CD4-positive, alpha-beta T cell (primary cell): Measurements from ENCODE around the gene FRA10AC1. TPM values are rescaled to one million over a fixed set of nuclear protein-coding genes. Genes with fewer than 3 reads are reported as not detected.

Source experiments
- ATAC-seq: fragments of 200-7000 bp; cut with Tn5 transposase; one replicate; pipeline ENCODE4 v1.10.0; 2022; ENCODE audit warnings: mild to moderate bottlenecking; ENCODE audit not compliant: poor library complexity
- CTCF ChIA-PET: fragments of 350-600 bp; sonication (Branson Sonifier 250); formaldehyde crosslinking; loops from one replicate; lab custom pipeline; 2021; ENCODE audit warnings: antibody characterized with exemption, inconsistent platforms; lab: Charles Lee
- POLR2A ChIA-PET: fragments of 350-600 bp; sonication (Branson Sonifier 250); formaldehyde crosslinking; loops from one replicate; lab custom pipeline; 2021; ENCODE audit warnings: antibody characterized with exemption, inconsistent platforms; lab: Charles Lee
- DNase-seq, 14 experiments: peaks; one replicate each; pipeline ENCODE4 v3.0.0-alpha.2; 2013 to 2020; ENCODE audit warnings: mixed read lengths in 2 of 14
- H3K27ac ChIP-seq, 2 donors: one replicate each; pipeline versions ENCODE4 v1.5.1 to v1.7.0; 2013; ENCODE audit warnings: low read length in 2 of 2, low read depth in 1 of 2, mild to moderate bottlenecking in 1 of 2
- H3K27me3 ChIP-seq, 2 experiments: 1 replicate in 1 of 2; 2 replicates in 1 of 2; pipeline versions ENCODE4 v1.6.1 to v1.7.0; 2013; ENCODE audit warnings: low read length in 2 of 2, control low read depth in 1 of 2, mild to moderate bottlenecking in 1 of 2, moderate library complexity in 1 of 2; ENCODE audit not compliant: insufficient read depth in 2 of 2, control insufficient read depth in 1 of 2
- H3K36me3 ChIP-seq: one replicate; pipeline ENCODE4 v1.6.1; 2013; ENCODE audit warnings: low read length, control low read depth; ENCODE audit not compliant: insufficient read depth
- H3K4me1 ChIP-seq: one replicate; pipeline ENCODE4 v1.6.1; 2013; ENCODE audit warnings: low read length, control low read depth; ENCODE audit not compliant: insufficient read depth
- H3K4me3 ChIP-seq: one replicate; pipeline ENCODE4 v1.5.1; 2013; ENCODE audit warnings: mild to moderate bottlenecking, low read length, moderate library complexity
- H3K9me3 ChIP-seq, 2 experiments: 1 replicate in 1 of 2; 2 replicates in 1 of 2; pipeline versions ENCODE4 v1.6.1 to v1.7.0; 2013; ENCODE audit warnings: low read length in 2 of 2, mild to moderate bottlenecking in 2 of 2, control low read depth in 1 of 2, moderate library complexity in 1 of 2; ENCODE audit not compliant: control insufficient read depth in 1 of 2, insufficient read depth in 1 of 2
- H3K27ac Mint-ChIP-seq: one replicate; pipeline ENCODE4 v1.8.0; 2020; ENCODE audit warnings: mixed read lengths
- H3K27me3 Mint-ChIP-seq: one replicate; pipeline ENCODE4 v1.8.0; 2021; ENCODE audit warnings: mixed read lengths
- H3K36me3 Mint-ChIP-seq: one replicate; pipeline ENCODE4 v1.8.0; 2021; ENCODE audit warnings: low read depth, mixed read lengths
- H3K4me1 Mint-ChIP-seq: one replicate; pipeline ENCODE4 v1.8.0; 2021; ENCODE audit warnings: low read depth, mixed read lengths
- H3K4me3 Mint-ChIP-seq: one replicate; pipeline ENCODE4 v1.8.0; 2020; ENCODE audit warnings: mild to moderate bottlenecking, mixed read lengths
- H3K9me3 Mint-ChIP-seq: one replicate; pipeline ENCODE4 v1.8.0; 2020; ENCODE audit warnings: mixed read lengths
- CTCF ChIP-seq: fragments of 200-600 bp; IDR thresholded peaks from one replicate; pipeline ENCODE4 v1.8.0; 2022; ENCODE audit warnings: antibody characterized with exemption, mild to moderate bottlenecking
- intact Hi-C, 2 experiments: fragments of 100-400 bp; cut with DNase I in 1 of 2; cut with micrococcal nuclease in 1 of 2; formaldehyde crosslinking; loops; one replicate each; pipeline versions ENCODE4 v1.15.1 to v1.9.0; 2023 to 2025; cut with DNase I, micrococcal nuclease
- total RNA-seq, 174 experiments: library from RNA in 2 of 174; stranded (reverse) in 2 of 174; gene quantifications; one replicate each; pipeline ENCODE4 v1.2.3 and lab custom pipeline; 2021 to 2026

FRA10AC1 gene
- total RNA-seq, 2 experiments from 2014 or later: 10.0 to 10.3 TPM

- H3K27me3 Mint-ChIP-seq: peaks cover 7% of the 10 kb centered on the region
- Histone ChIP-seq H3K4me3 (no peak overlapping the region), H3K27ac (no peak overlapping the region), H3K36me3 (no peaks in the 10 kb centered on the region), H3K4me1 (no peaks in the 10 kb centered on the region), H3K9me3 (no peaks in the 10 kb centered on the region), H3K27me3 (no peaks in the 10 kb centered on the region)
- no peaks in the 10 kb centered on the region for H3K4me1 Mint-ChIP-seq
- ChIA-PET POLR2A (no interaction called here), CTCF (no interaction called here)
- DNase-seq (no peak), ATAC-seq (no peak)
- TF ChIP-seq CTCF: no peak
- no peaks in the 10 kb centered on the region for H3K9me3 Mint-ChIP-seq
- intact Hi-C loops: no loop called here
- H3K4me3 Mint-ChIP-seq: no peak overlapping the region
- H3K27ac Mint-ChIP-seq: no peak overlapping the region
- no peaks in the 10 kb centered on the region for H3K36me3 Mint-ChIP-seq
Measured at GRCh38 chr10:93620925-93621324, 81.5 kb downstream of the FRA10AC1 start.

Other genes starting within 250 kb of the FRA10AC1 start
- under 1 TPM; 0.14 to 0.27 TPM for gene MYOF, start 220.3 kb downstream of the FRA10AC1 start, total RNA-seq
- gene CEP55, start 206.0 kb downstream of the FRA10AC1 start, total RNA-seq: under 1 TPM; 0.16 to 0.17 TPM
- not detected for gene FFAR4, start 135.9 kb downstream of the FRA10AC1 start, total RNA-seq
- gene RBP4, start 101.4 kb downstream of the FRA10AC1 start, total RNA-seq: not detected
- gene PDE6C, start 90.1 kb downstream of the FRA10AC1 start, total RNA-seq: not detected
- gene LGI1, start 55.3 kb upstream of the FRA10AC1 start, total RNA-seq: not detected
- 1 to 10 TPM; 2.9 to 3.1 TPM for gene SLC35G1, start 191.4 kb upstream of the FRA10AC1 start, total RNA-seq